CD1c-positive myeloid dendritic cell (primary cell): ENCODE data around the gene HOXC12.
A peak's percentile ranks its signal among the peaks of the same experiment; 100 is the strongest.

ENCODE experiments used
- DNase-seq: peaks from one replicate; pipeline ENCODE4 v3.0.0-alpha.2; 2016; ENCODE audit errors: extremely low spot score

Gene HOXC12

GRCh38 chr12:53940443-53941014, 14.2 kb upstream of the HOXC12 start:
- DNase-seq: no peak

DNA sequence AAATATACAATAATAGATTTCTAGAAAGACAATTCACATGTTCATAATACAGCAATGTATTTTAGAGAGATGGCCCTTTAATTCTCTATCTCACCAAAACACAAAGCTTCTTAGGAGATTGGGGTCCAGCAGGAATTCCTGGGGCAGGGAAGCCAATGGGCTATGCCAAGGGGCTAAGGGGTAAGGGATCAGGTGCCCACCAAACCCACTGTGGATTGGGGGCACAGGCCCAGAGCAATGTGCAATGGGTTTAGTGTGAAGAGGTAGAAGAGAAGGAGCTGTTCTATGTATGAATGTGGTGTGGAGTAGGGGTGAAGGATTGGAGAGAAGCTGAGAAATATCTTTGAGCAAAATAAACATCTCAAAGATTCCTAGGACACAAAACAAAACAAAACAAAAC, 13.5 kb upstream of the HOXC12 start:
- DNase-seq: no peak

GRCh38 chr12:53941750-53942149, 13.0 kb upstream of the HOXC12 start:
- DNase-seq: no peak

GRCh38 chr12:53942467-53942997, 12.2 kb upstream of the HOXC12 start:
- DNase-seq: no peak

GRCh38 chr12:53944209-53944608, 10.5 kb upstream of the HOXC12 start:
- DNase-seq: no peak

DNA sequence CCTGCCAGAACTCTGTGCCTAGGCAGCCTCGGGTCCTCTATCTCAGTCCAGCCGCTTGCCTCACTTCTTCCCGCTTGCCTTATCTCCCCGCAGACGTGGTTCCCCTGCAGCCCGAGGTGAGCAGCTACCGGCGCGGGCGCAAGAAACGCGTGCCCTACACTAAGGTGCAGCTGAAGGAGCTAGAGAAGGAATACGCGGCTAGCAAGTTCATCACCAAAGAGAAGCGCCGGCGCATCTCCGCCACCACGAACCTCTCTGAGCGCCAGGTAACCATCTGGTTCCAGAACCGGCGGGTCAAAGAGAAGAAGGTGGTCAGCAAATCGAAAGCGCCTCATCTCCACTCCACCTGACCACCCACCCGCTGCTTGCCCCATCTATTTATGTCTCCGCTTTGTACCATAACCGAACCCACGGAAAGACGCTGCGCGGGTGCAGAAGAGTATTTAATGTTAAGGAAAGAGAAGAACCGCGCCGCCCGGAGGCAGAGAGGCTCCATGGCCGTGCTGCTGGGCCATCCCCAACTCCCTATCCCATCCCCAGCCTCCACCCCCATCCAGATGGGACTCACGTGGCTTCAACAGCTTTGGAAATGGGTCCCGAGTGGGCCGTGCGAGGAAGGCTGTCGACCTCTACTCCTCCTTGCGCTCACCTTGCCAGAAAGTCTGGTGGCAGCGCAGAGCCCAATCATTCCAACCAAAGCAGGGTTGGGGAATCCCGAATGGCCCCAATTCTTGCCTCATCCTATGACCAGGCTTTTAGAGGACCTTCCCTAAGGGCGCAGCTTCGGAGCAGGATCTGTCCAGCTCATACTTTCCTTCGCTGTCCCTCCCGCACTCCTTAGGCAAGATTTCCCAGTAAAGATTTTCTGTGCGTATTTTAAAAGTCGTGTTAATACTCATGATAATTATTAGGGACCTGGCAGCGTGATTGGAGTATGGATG, 9.5 kb upstream of the HOXC12 start:
- no peak for DNase-seq

DNA sequence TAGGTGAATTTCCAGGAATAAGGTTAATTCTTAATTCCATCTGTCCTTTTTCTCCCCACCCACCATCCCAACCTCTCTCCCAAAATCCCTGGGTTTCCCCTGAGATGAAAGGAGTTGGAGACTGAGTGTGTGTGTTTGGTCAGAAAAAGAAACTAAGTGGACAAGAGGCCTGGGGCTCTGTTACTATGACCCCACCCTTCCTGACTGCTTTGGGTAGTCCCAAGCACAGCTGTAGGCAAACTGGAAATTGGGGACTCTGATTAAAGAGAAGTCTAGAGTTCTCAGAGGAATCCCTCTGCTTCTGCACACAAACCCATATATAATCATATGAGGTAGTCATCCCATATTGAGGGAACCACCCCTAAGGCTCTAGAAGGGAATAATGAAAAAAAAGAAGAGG, 7.0 kb upstream of the HOXC12 start:
- DNase-seq: no peak

GRCh38 chr12:53948650-53949593, 5.8 kb upstream of the HOXC12 start:
- DNase-seq: peak; percentile 17

- DNase-seq: no peak
These were observed 4.9 kb upstream of the HOXC12 start for GRCh38 chr12:53949631-53950436.

- DNase-seq: no peak
These were observed 4.3 kb upstream of the HOXC12 start for GRCh38 chr12:53950437-53950773.

DNA sequence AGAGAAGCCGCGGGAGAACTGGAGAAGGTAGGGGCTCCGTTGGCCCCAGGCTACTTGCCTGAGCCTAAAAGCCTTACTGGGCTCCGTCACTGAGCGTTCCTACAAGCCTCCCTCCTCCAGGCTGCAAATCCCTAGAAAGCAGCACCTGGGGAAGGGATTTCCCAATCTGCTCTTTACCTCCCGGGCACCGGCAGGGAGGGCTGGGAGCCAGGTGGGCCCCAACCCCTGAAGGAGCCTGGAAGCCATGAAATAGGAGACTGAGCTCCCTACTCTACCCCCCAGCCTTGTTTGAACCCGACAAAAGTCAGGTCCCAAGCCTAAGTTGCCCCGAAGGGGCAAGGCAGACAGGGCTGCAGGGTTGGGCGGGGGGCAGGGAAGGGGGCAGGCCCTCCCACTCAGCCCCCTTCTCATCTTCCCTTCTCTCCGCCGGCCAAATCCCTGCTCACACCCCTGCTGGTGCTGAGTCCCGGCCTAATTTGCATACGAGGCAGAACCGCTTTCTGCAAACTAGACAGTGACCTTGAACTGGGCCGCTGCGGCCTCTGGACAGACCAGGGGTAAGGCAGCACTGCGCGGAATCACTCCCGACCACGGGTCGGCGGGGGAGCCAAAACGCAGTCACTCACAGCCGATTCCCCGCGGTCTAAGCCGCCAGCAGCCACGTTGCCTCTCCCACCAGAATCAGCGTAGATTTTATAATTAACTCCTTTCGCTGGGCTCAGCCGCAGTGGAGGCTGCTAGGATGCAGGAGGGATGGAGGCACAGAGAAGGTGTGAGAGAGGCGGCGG, 3.7 kb upstream of the HOXC12 start:
- no peak for DNase-seq

GRCh38 chr12:53951577-53952334, 2.9 kb upstream of the HOXC12 start:
- DNase-seq: no peak

GRCh38 chr12:53952335-53952694, 2.4 kb upstream of the HOXC12 start:
- DNase-seq: no peak

DNA sequence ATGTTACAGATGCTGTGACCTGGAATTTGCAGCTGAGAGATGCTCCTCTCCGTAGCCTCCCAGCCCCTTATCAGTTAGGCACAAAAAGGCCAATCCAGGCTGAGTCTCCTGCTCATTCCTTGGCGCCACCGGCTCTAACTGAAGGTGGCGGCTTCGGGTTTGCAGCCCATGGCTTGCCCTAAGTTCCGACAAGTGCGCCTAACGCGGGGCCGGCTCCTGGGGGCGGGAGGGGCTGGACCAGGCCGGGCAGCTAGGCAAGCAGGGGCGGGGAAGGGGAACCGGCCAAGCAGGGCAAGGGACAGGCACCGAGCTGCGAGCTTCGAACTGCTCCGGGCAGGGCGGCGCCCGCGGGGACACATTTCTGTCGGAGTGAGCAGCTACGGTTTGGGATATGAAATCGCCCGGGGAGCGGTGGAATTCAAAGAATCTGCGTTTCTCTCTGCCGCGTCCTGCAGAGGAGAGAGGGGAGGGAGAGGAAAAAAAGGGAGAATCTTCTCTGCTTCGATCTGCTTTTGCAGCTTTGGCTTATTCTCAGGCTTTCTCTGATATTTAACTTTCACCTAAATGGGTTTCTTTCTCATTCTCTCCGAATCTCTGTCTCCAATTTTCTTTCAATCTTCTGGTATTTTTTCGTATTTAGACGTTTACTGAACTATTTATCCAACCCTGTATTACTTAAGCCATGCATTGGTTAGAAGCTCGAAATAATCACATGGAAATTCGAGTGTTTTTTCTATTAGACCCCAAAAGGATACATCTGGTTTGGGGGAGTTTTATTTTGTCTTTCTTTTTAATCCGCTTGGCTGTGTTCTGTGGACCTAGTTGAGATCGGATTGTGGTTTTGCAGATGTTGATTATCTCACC, 1.6 kb upstream of the HOXC12 start:
- no peak for DNase-seq

GRCh38 chr12:53953831-53954693, 641 bp upstream of the HOXC12 start:
- no peak for DNase-seq

DNA sequence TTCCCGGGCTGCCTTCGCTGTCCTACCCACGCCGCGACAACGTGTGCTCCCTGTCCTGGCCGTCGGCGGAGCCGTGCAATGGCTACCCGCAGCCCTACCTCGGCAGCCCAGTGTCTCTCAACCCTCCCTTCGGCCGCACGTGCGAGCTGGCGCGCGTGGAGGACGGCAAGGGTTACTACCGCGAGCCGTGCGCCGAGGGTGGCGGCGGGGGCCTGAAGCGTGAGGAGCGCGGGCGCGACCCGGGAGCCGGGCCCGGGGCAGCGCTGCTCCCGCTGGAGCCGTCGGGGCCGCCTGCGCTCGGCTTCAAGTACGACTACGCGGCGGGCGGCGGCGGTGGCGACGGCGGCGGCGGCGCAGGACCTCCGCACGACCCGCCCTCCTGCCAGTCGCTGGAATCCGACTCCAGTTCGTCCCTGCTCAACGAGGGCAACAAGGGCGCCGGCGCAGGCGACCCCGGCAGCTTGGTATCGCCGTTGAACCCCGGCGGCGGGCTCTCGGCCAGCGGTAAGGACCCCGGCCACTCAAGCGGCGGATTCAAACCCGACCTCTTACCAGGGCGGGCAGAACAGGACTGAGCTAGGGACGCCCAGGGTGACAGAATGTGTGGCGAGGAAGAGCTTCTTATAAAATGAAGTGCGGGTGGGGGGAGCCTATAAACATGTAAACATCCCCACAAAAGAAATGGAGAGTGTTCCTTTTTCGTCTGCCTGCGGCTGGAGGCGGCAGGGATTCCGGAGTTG, 503 bp downstream of the HOXC12 start:
- DNase-seq: no peak

- DNase-seq: no peak
These were observed 1.1 kb downstream of the HOXC12 start for GRCh38 chr12:53955776-53956250.
